Cardiac muscle cell (in vitro differentiated cells and primary cell): ENCODE results near the gene CNRIP1. TPM values are rescaled to one million over a fixed set of nuclear protein-coding genes. Genes with fewer than 3 reads are reported as not detected.

ENCODE experiments used
- DNase-seq, 2 donors: peaks; one replicate each; pipeline versions ENCODE4 v3.0.0 to v3.0.0-alpha.2; 2010 to 2017; ENCODE audit warnings: low read depth in 1 of 2, low spot score in 1 of 2
- H3K27ac ChIP-seq: fragments of 200-600 bp; sonication (generic); 2 replicates; pipeline ENCODE4 v1.5.1; 2016
- H3K27me3 ChIP-seq: fragments of 200-600 bp; sonication (generic); 2 replicates; pipeline ENCODE4 v1.6.0; 2016; ENCODE audit warnings: control low read depth
- H3K36me3 ChIP-seq: fragments of 200-600 bp; sonication (generic); 2 replicates; pipeline ENCODE4 v1.5.1; 2016; ENCODE audit warnings: control low read depth
- H3K4me1 ChIP-seq: fragments of 200-600 bp; sonication (generic); 2 replicates; pipeline ENCODE4 v1.8.1; 2017; ENCODE audit warnings: low read depth, mild to moderate bottlenecking, mixed run types
- H3K4me3 ChIP-seq: fragments of 200-600 bp; sonication (generic); 2 replicates; pipeline ENCODE4 v1.5.1; 2016; ENCODE audit warnings: mild to moderate bottlenecking
- H3K9me3 ChIP-seq: fragments of 200-600 bp; sonication (generic); 2 replicates; pipeline ENCODE4 v1.5.1; 2017; ENCODE audit warnings: low read depth, mild to moderate bottlenecking, control low read depth
- CTCF ChIP-seq: IDR thresholded peaks from 2 replicates; pipeline ENCODE4 v1.5.1; 2012; ENCODE audit warnings: low read depth, mild to moderate bottlenecking, low read length
- polyA plus RNA-seq: library from polyadenylated mRNA; unstranded; fragments of >200 nt; fragmentation: Nextera tagmentation; extraction: Ambion mirVana; gene quantifications from 2 replicates; pipeline ENCODE4 v1.2.1, GENCODE V29; 2016
- total RNA-seq: library from RNA; depleted of rRNA; stranded (reverse); fragments of >200 nt; gene quantifications from 2 replicates; pipeline ENCODE4 v1.2.3, GENCODE V29; 2016

The CNRIP1 gene
- total and polyA plus RNA-seq, 2 experiments from 2014 or later = 6.9 to 14.3 TPM

GRCh38 chr2:68295516-68295915 lies 24.2 kb downstream of the CNRIP1 start:
- no peak for TF ChIP-seq CTCF
- peaks cover 10% of the 10 kb centered on the region for H3K4me1 ChIP-seq
- no peak for DNase-seq
- no peak overlapping the region for H3K4me3 ChIP-seq
- H3K27me3 ChIP-seq = no peaks in the 10 kb centered on the region
- H3K36me3 ChIP-seq = no peaks in the 10 kb centered on the region
- no peak overlapping the region for H3K27ac ChIP-seq
- no peaks in the 10 kb centered on the region for H3K9me3 ChIP-seq

- H3K9me3 ChIP-seq = no peaks in the 10 kb centered on the region
- no peak for TF ChIP-seq CTCF
- peaks cover 15% of the 10 kb centered on the region for H3K4me1 ChIP-seq
- no peaks in the 10 kb centered on the region for H3K27me3 ChIP-seq
- H3K4me3 ChIP-seq = no peak overlapping the region
- no peak for DNase-seq
- no peaks in the 10 kb centered on the region for H3K36me3 ChIP-seq
- no peak overlapping the region for H3K27ac ChIP-seq
Observed at GRCh38 chr2:68294913-68295312, 24.8 kb downstream of the CNRIP1 start.

- H3K4me1 ChIP-seq = peaks cover 15% of the 10 kb centered on the region
- no peaks in the 10 kb centered on the region for H3K27me3 ChIP-seq
- DNase-seq = no peak
- no peaks in the 10 kb centered on the region for H3K9me3 ChIP-seq
- no peak for TF ChIP-seq CTCF
- no peak overlapping the region for H3K27ac ChIP-seq
- no peaks in the 10 kb centered on the region for H3K36me3 ChIP-seq
- no peak overlapping the region for H3K4me3 ChIP-seq
Observed at GRCh38 chr2:68294187-68294586, 25.6 kb downstream of the CNRIP1 start.

- no peak for TF ChIP-seq CTCF
- DNase-seq = no peak
- H3K27me3 ChIP-seq = no peaks in the 10 kb centered on the region
- H3K4me3 ChIP-seq = no peak overlapping the region
- peaks cover 15% of the 10 kb centered on the region for H3K4me1 ChIP-seq
- no peak overlapping the region for H3K27ac ChIP-seq
- H3K9me3 ChIP-seq = no peaks in the 10 kb centered on the region
- H3K36me3 ChIP-seq = no peaks in the 10 kb centered on the region
Observed at GRCh38 chr2:68293755-68294154, 26.0 kb downstream of the CNRIP1 start.

- no peak for TF ChIP-seq CTCF
- Histone ChIP-seq H3K4me3 (no peak overlapping the region), H3K9me3 (no peaks in the 10 kb centered on the region), H3K36me3 (no peaks in the 10 kb centered on the region), H3K27me3 (no peaks in the 10 kb centered on the region), H3K4me1 (peaks cover 18% of the 10 kb centered on the region), H3K27ac (no peak overlapping the region)
- DNase-seq = no peak
Observed at GRCh38 chr2:68293024-68293423, 26.7 kb downstream of the CNRIP1 start.
